SU-DHL-6 (cell line): ENCODE results near the gene PKN2.
"Not testable (repeated sequence)": the region's sequence is repeated elsewhere in the genome, so short reads cannot be mapped to it uniquely, and the experiment has no call there.

Experiments
- H2AFZ ChIP-seq: fragments of 200-600 bp; sonication (generic); 2 replicates; pipeline ENCODE4 v1.6.1; 2014; ENCODE audit warnings: low read depth, mild to moderate bottlenecking, moderate library complexity, mixed read lengths, antibody characterized with exemption, low read length; ENCODE audit not compliant: severe bottlenecking
- H3F3A ChIP-seq: fragments of 200-600 bp; shearing (Covaris generic); 2 replicates; pipeline ENCODE4 v1.6.0; 2016; ENCODE audit warnings: antibody characterized with exemption, mild to moderate bottlenecking; ENCODE audit not compliant: insufficient read depth
- H3K27ac ChIP-seq: fragments of 200-600 bp; sonication (generic); 2 replicates; pipeline ENCODE4 v1.5.1; 2016; ENCODE audit warnings: low read depth, mild to moderate bottlenecking, low read length, moderate library complexity, mixed read lengths
- H3K27me3 ChIP-seq: fragments of 200-600 bp; sonication (generic), shearing (Covaris generic); 2 replicates; pipeline ENCODE4 v1.6.0; 2014; ENCODE audit warnings: mild to moderate bottlenecking, low read length
- H3K36me3 ChIP-seq: fragments of 200-600 bp; sonication (generic); 2 replicates; pipeline ENCODE4 v1.6.1; 2014; ENCODE audit warnings: mild to moderate bottlenecking, low read length, mixed read lengths
- H3K4me2 ChIP-seq: fragments of 300-600, 200-600 bp; shearing (Covaris generic), sonication (generic); 2 replicates; pipeline ENCODE4 v1.6.0; 2014; ENCODE audit warnings: low read length, low read depth, mild to moderate bottlenecking; ENCODE audit not compliant: poor library complexity, severe bottlenecking
- H3K4me3 ChIP-seq: fragments of 200-600 bp; sonication (generic); 2 replicates; pipeline ENCODE4 v1.5.1; 2014; ENCODE audit warnings: antibody characterized with exemption, low read length, mild to moderate bottlenecking, mixed read lengths; ENCODE audit not compliant: insufficient read depth, poor library complexity, severe bottlenecking
- H3K79me2 ChIP-seq: fragments of 200-600 bp; sonication (generic); 2 replicates; pipeline ENCODE4 v1.6.1; 2014; ENCODE audit warnings: mild to moderate bottlenecking, low read length, moderate library complexity; ENCODE audit not compliant: insufficient read depth
- H3K9ac ChIP-seq: fragments of 200-600 bp; sonication (generic); 2 replicates; pipeline ENCODE4 v1.7.0; 2014; ENCODE audit warnings: mild to moderate bottlenecking, low read length
- H3K9me2 ChIP-seq: fragments of 200-600 bp; sonication (generic); replicated peaks from 2 replicates; pipeline ENCODE4 v1.6.1; 2014; ENCODE audit warnings: low read length; ENCODE audit not compliant: insufficient read depth
- H3K9me3 ChIP-seq: fragments of 200-600 bp; sonication (generic); 2 replicates; pipeline ENCODE4 v1.6.1; 2014; ENCODE audit warnings: low read length, mixed read lengths; ENCODE audit not compliant: insufficient read depth
- H4K20me1 ChIP-seq: fragments of 200-600 bp; sonication (generic); 2 replicates; pipeline ENCODE4 v1.6.1; 2014; ENCODE audit warnings: low read depth, mild to moderate bottlenecking, antibody characterized with exemption, low read length, moderate library complexity, mixed read lengths
- CTCF ChIP-seq: fragments of 200-600 bp; sonication (generic); IDR thresholded peaks from one replicate; pipeline ENCODE4 v1.5.1; 2017; ENCODE audit warnings: antibody characterized with exemption, mild to moderate bottlenecking, low read length, moderate library complexity; ENCODE audit not compliant: insufficient read depth, poor library complexity, severe bottlenecking
- EZH2phosphoT487 ChIP-seq: fragments of 200-600 bp; sonication (generic), shearing (Covaris generic); conservative IDR thresholded peaks from 2 replicates; pipeline ENCODE4 v1.6.1; 2018; ENCODE audit warnings: mild to moderate bottlenecking, antibody characterized with exemption, low read length, moderate library complexity, mixed read lengths

PKN2 gene

GRCh38 chr1:88803444-88803843 lies 119.4 kb downstream of the PKN2 start:
- peaks cover 29% of the 10 kb centered on the region for H3K36me3 ChIP-seq
- TF ChIP-seq EZH2phosphoT487 = no peak
- no peak for TF ChIP-seq CTCF
- no peak overlapping the region for H3K9ac ChIP-seq
- H3K9me3 ChIP-seq = no peaks in the 10 kb centered on the region
- no peak overlapping the region for H3K27ac ChIP-seq
- H2AFZ ChIP-seq = no peak overlapping the region
- H3K27me3 ChIP-seq = no peaks in the 10 kb centered on the region
- H3K4me2 ChIP-seq = no peak overlapping the region
- H3F3A ChIP-seq = 0 out of 2 replicates have a peak, but pooled peaks cover 7% of the 10 kb centered on the region
- H4K20me1 ChIP-seq = no peaks in the 10 kb centered on the region
- H3K4me3 ChIP-seq = no peak overlapping the region
- H3K79me2 ChIP-seq = no peaks in the 10 kb centered on the region
- H3K9me2 ChIP-seq = no peaks in the 10 kb centered on the region

- H3K79me2 ChIP-seq = no peaks in the 10 kb centered on the region
- no peaks in the 10 kb centered on the region for H3K9me3 ChIP-seq
- no peaks in the 10 kb centered on the region for H3F3A ChIP-seq
- no peaks in the 10 kb centered on the region for H3K27me3 ChIP-seq
- H3K9me2 ChIP-seq = no peaks in the 10 kb centered on the region
- H4K20me1 ChIP-seq = no peaks in the 10 kb centered on the region
- no peak overlapping the region for H3K4me2 ChIP-seq
- H3K4me3 ChIP-seq = no peak overlapping the region
- H3K36me3 ChIP-seq = peaks cover 23% of the 10 kb centered on the region; the same call in 1 of the 2 replicates
- TF ChIP-seq CTCF (no peak), EZH2phosphoT487 (no peak)
- H2AFZ ChIP-seq = no peak overlapping the region
- no peak overlapping the region for H3K9ac ChIP-seq
- no peak overlapping the region for H3K27ac ChIP-seq
Observed at GRCh38 chr1:88812366-88812765, 128.3 kb downstream of the PKN2 start.

GRCh38 chr1:88813471-88813870 lies 129.4 kb downstream of the PKN2 start:
- Histone ChIP-seq H3K36me3 (peaks cover 16% of the 10 kb centered on the region; the same call in 1 of the 2 replicates), H3K9me3 (no peaks in the 10 kb centered on the region)

GRCh38 chr1:88819642-88820041 lies 135.6 kb downstream of the PKN2 start:
- H4K20me1 ChIP-seq, H3K36me3 ChIP-seq, H2AFZ ChIP-seq, H3K79me2 ChIP-seq, H3K27ac ChIP-seq, H3K9ac ChIP-seq, H3K4me3 ChIP-seq, H3K4me2 ChIP-seq, H3K9me2 ChIP-seq, H3K9me3 ChIP-seq, H3K27me3 ChIP-seq, H3F3A ChIP-seq: not testable (repeated sequence)

More at GRCh38 chr1:88813471-88813870, 129.4 kb downstream of the PKN2 start:
- Histone ChIP-seq H3K27ac (no peak overlapping the region), H3K79me2 (no peaks in the 10 kb centered on the region), H3K9ac (no peak overlapping the region), H3K9me2 (no peaks in the 10 kb centered on the region), H3K4me3 (no peak overlapping the region), H2AFZ (no peak overlapping the region), H3K27me3 (no peaks in the 10 kb centered on the region), H3F3A (no peaks in the 10 kb centered on the region), H3K4me2 (no peak overlapping the region), H4K20me1 (no peaks in the 10 kb centered on the region)
- no peak for TF ChIP-seq EZH2phosphoT487
- TF ChIP-seq CTCF = no peak
